ENCODE results near the gene PALM3.

PALM3 gene

DNA sequence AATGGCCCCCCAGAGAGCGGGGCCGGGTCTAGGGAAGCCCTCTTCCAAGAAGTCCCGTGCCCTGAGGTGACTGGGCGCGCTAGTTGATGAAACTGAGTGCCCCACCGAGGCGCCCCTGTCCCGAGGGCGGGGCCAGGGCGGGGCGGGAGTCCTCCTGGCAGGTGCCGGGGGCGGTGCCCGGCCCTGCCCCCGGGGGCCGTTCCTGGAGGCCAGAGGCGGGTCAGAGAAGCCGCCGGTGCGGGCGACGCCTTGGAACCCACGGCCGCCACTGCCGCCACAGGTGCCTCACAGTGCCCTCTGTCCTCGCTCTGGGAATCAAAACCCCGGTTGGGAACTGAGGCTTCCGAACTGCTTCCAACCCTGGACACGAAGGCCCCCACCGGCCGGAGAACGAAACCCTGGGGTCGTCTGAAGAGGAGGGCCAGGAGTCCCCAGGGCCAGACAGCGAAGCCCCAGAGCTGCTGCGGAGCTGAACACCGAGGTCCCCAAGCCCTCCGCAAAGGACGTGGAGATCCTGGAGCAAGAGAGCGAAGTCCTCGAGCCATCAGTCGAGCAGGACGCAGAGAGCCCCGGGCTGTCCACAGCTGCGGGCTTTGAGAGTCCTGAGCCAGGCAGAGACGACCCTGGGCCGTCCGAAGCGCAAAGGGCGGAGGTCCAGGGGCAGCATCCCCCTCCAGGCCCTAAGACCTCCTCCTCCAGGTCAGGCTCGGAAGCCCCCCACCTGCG is 10.8 kb upstream of the PALM3 start, which contains the start of gene MISP3:
TSS of gene MISP3 (plus strand) at position 252 of the 726 bp plus-strand sequence. CDS start 524 bp downstream, outside the sequence.
- no peak for DNase-seq (ENCODE audit: low spot score)
- CTCF ChIA-PET = interaction anchor here (0.5 to 2.7 kb wide), 18 partner anchors 8 to 238 kb away, joined by 3 to 22 read pairs (median 4); partner anchors contain the start of genes ASF1B and IL27RA
- H3K27ac ChIP-seq = peak within 1 kb of the TSS; percentile 85
- TF ChIP-seq, protein P1, sequence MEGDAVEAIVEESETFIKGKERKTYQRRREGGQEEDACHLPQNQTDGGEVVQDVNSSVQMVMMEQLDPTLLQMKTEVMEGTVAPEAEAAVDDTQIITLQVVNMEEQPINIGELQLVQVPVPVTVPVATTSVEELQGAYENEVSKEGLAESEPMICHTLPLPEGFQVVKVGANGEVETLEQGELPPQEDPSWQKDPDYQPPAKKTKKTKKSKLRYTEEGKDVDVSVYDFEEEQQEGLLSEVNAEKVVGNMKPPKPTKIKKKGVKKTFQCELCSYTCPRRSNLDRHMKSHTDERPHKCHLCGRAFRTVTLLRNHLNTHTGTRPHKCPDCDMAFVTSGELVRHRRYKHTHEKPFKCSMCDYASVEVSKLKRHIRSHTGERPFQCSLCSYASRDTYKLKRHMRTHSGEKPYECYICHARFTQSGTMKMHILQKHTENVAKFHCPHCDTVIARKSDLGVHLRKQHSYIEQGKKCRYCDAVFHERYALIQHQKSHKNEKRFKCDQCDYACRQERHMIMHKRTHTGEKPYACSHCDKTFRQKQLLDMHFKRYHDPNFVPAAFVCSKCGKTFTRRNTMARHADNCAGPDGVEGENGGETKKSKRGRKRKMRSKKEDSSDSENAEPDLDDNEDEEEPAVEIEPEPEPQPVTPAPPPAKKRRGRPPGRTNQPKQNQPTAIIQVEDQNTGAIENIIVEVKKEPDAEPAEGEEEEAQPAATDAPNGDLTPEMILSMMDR (conservative IDR thresholded peaks at IDR 0.05; ENCODE audit: low read depth) = no peak
- POLR2A ChIA-PET (ENCODE audit: low non-redundant PET) = no interaction called here

DNA sequence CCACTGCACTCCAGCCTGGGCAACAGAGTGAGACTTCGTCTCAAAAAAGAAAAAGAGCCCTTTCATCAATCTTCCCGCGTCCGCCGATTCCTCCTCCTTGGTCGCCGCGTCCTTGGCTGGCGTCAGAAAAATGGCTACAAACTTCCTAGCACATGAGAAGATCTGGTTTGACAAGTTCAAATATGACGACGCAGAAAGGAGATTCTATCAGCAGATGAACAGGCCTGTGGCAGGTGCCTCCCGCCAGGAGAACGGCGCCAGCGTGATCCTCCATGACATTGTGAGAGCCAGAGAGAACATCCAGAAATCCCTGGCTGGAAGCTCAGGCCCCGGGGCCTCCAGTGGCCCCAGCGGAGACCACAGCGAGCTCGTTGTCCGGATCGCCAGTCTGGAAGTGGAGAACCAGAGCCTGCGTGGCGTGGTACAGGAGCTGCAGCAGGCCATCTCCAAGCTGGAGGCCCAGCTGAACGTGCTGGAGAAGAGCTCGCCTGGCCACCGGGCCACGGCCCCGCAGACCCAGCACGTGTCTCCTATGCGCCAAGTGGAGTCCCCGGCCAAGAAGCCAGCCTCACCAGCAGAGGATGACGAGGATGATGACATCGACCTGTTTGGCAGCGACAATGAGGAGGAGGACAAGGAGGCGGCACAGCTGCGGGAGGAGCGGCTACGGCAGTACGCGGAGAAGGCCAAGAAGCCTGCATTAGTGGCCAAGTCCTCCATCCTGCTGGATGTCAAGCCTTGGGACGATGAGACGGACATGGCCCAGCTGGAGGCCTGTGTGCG is 8.6 kb upstream of the PALM3 start:
- DNase-seq (ENCODE audit: low spot score) = no peak
- TF ChIP-seq, protein P1 (conservative IDR thresholded peaks at IDR 0.05; ENCODE audit: low read depth) = no peak
- H3K27ac ChIP-seq = no peak overlapping the region
- ChIA-PET POLR2A (ENCODE audit: low non-redundant PET) (no interaction called here), CTCF (interaction anchor here (0.5 to 2.6 kb wide), 4 partner anchors 11 to 336 kb away, joined by 3 to 18 read pairs (median 6); partner anchors contain the start of gene IL27RA)

DNA sequence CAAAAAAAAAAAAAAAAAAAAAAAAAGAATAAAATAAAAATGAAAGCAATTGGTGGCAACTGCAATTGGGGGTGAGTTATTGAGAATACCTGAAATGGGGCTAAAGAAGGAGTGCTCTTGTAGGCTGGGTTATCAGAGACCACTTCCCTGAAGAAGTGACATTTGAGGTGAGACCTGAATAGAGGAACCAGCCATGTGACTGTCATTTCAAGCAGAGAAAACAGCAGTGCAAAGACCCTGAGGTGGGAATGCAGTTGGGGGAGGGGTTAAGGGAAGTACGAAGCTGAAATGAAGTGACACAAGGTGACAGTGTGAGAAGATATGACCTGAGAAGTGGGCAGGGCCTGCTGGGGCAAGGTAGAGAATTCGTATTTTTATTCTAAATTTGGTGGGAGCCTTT is 4.3 kb upstream of the PALM3 start:
- no peak overlapping the region for H3K27ac ChIP-seq
- ChIA-PET POLR2A (ENCODE audit: low non-redundant PET) (no interaction called here), CTCF (no interaction called here)
- TF ChIP-seq, protein P1 (conservative IDR thresholded peaks at IDR 0.05; ENCODE audit: low read depth) = no peak
- DNase-seq (ENCODE audit: low spot score) = no peak

DNA sequence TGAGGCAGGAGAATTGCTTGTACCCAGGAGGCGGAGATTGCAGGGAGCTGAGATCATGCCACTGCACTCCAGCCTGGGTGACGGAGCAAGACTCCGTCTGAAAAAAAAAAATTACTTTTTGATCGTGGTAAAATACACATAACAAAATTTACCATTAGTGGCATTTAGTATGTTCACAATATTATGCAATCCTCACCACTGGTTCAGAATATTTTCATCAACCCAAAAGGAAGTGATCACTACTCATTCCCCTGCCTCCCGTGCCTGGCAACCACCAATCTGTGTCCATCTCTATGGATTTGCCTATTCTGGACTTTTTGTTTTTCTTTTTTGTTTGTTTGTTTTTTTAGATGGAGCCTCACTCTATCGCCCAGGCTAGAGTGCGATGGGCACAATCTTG is 1.2 kb upstream of the PALM3 start:
- ChIA-PET POLR2A (ENCODE audit: low non-redundant PET) (no interaction called here), CTCF (interaction anchor here (0.7 kb wide), 1 partner anchor 32 kb away, joined by 8 read pairs; the partner anchor contains the start of gene IL27RA)
- TF ChIP-seq, protein P1 (conservative IDR thresholded peaks at IDR 0.05; ENCODE audit: low read depth) = no peak
- no peak overlapping the region for H3K27ac ChIP-seq
- no peak for DNase-seq (ENCODE audit: low spot score)

DNA sequence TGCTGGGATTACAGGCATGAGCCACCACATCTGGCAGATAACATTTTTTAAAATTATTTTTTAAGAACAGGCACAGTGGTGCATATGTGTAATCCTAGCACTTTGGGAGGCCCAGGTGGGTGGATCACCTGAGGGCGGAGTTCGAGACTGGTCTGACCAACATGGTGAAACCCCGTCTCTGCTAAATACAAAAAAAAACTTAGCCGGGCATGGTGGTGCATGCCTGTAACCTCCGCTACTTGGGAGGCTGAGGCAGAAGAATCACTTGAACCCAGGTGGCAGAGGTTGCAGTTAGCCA is 631 bp upstream of the PALM3 start:
- CTCF ChIA-PET = interaction anchor here (0.7 kb wide), 1 partner anchor 31 kb away, joined by 8 read pairs; the partner anchor contains the start of gene IL27RA
- H3K27ac ChIP-seq = no peak overlapping the region
- DNase-seq (ENCODE audit: low spot score) = no peak
- TF ChIP-seq, protein P1 (conservative IDR thresholded peaks at IDR 0.05; ENCODE audit: low read depth) = no peak
- POLR2A ChIA-PET (ENCODE audit: low non-redundant PET) = no interaction called here

DNA sequence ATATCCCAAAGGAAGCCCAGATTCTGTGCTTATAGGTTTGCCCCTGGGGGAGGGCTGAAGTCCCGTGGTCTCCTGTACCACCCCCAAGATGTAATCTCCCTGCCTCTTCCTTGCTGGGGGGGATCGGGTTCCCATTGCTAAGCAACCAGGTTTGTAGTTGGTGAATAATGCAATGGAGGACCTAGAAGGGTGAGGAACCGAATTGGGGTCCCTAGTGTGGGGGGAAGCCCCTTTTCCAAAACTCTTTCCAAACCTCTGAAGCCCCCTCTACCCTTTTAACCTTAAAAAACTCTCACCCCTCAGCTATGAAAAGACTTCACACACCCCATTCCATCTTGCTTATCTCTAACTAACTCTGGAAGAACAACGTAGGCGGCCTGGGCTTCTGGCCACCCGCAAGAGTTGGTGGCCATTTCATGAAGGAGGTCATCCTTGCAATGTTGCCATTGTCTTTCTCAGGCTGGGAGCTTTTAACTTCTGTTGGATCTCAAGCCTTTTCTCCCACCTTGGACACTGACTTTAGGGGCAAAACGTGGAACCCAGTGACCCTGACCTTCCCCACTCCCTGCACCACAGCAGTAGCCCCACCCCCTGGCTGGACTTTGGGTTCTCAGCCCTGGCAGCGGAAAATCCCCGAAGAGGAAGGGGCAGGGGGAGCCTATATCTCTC is 661 bp downstream of the PALM3 start:
- ChIA-PET CTCF (interaction anchor here (0.8 to 3.0 kb wide), 2 partner anchors 12 to 108 kb away, joined by 3 to 22 read pairs; partner anchors contain the start of gene MISP3), POLR2A (ENCODE audit: low non-redundant PET) (no interaction called here)
- TF ChIP-seq, protein P1 (conservative IDR thresholded peaks at IDR 0.05; ENCODE audit: low read depth) = no peak
- no peak for DNase-seq (ENCODE audit: low spot score)
- no peak overlapping the region for H3K27ac ChIP-seq

Data from RWPE1 (cell line).